ENCODE results near the gene TSSC4.

GRCh38 chr11:2406451-2406850 lies 5.9 kb downstream of the TSSC4 start:
- TF ChIP-seq POLR2A (IDR thresholded peaks at IDR 0.05) (no peak), EP300 (IDR thresholded peaks at IDR 0.05) (no peak), CTCF (IDR thresholded peaks at IDR 0.05) (no peak)

All from gastroesophageal sphincter (tissue), 3 donors.